ENCODE results near the gene NR2C2. TPM values are rescaled to one million over a fixed set of nuclear protein-coding genes. Genes with fewer than 3 reads are reported as not detected.

NR2C2 gene
- total and polyA plus RNA-seq, 9 of the 15 experiments (the other 6 are each of a cell fraction or from before 2014, with no cell fraction given): 6.1 to 33.0 (median 14.6) TPM

DNA sequence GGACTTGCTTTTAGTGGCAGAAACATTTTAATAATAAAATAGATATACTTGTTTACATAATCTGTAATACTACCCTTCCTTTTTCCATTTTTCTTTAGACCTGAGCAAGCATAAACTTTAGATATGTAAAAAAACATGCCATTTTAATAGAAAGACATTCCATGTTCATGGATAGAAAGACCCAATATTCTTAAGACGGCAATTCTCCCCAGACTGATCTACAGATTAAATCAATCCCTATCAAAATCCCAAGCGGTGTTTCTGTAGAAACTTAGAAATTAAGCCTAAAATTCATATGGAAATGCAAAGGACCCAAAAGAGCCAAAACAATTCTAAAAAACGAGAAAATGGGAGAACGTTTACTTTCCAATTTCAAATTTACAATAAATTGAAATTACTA, 106.2 kb downstream of the NR2C2 start (continued):
- TF ChIP-seq, protein P1, sequence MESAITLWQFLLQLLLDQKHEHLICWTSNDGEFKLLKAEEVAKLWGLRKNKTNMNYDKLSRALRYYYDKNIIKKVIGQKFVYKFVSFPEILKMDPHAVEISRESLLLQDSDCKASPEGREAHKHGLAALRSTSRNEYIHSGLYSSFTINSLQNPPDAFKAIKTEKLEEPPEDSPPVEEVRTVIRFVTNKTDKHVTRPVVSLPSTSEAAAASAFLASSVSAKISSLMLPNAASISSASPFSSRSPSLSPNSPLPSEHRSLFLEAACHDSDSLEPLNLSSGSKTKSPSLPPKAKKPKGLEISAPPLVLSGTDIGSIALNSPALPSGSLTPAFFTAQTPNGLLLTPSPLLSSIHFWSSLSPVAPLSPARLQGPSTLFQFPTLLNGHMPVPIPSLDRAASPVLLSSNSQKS (CRISPR knock-in tag; IDR thresholded peaks at IDR 0.05): no peak
- no peak for TF ChIP-seq ARNT (IDR thresholded peaks at IDR 0.05)

DNA sequence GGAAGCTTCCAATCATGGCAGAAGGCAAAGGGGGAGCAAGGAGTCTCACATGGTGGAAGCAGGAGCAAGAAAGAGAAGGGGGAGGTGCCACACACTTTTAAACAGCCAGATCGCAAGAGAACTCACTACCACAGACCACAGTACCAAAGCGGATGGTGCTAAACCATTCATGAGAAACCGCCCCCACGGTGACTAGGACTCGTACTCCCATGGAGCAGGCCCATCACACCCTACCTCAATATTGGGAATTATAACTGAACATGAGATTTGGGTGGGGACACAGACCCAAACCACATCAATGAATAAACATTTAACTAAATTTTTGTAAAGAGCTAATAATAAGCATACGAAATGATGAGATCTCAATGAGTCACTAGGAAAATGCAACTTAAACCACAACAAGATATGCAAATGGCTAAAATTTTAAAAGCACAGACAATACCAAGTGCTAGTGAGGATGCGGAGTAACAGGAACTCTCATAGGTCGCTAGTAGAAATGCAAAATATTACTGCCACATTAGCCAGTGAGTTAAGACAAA, 107.7 kb downstream of the NR2C2 start:
- ChIA-PET POLR2A (interaction anchor here (1.0 kb wide), 1 partner anchor 14 kb away, joined by 3 read pairs; no protein-coding TSS in a partner anchor), CTCF (ENCODE audit: low intra/inter-chr PET ratio) (interaction anchor here (0.7 kb wide), 1 partner anchor 22 kb away, joined by 3 read pairs; no protein-coding TSS in a partner anchor)
- Histone ChIP-seq H2AFZ (ENCODE audit: low read depth, low read length) (no peak overlapping the region), H3K9me1 (ENCODE audit: control insufficient read depth, insufficient read depth, low read length) (peaks cover 20% of the 10 kb centered on the region), H3K4me1 (replicated peaks in 1 of 2; ENCODE audit: control insufficient read depth in 2 of 2, insufficient read depth in 2 of 2, low read length in 2 of 2) (peaks cover 40 to 45% of the 10 kb centered on the region in 2 experiments), H3K9ac (ENCODE audit: insufficient read depth in 1 of 2, low read depth in 2 of 2, low read length in 2 of 2) (no peak overlapping the region), H3K27me3 (ENCODE audit: control insufficient read depth in 2 of 2, insufficient read depth in 2 of 2, low read length in 2 of 2) (no peaks in the 10 kb centered on the region), H3K79me2 (ENCODE audit: control insufficient read depth, insufficient read depth, low read length) (peaks cover 97% of the 10 kb centered on the region), H3K36me3 (ENCODE audit: control insufficient read depth, insufficient read depth, low read length) (peaks cover 92% of the 10 kb centered on the region), H3K4me3 (no peak overlapping the region), H3K4me2 (ENCODE audit: insufficient read depth, low read length) (no peak overlapping the region), H3K27ac (ENCODE audit: extremely low read depth, low read depth, low read length) (peak overlapping the region; percentile 18; the same call in 1 of the 3 replicates), H3K9me3 (replicated peaks; ENCODE audit: control insufficient read depth, insufficient read depth, low read depth, low read length) (no peaks in the 10 kb centered on the region; the same call in 1 of the 2 replicates), H4K20me1 (replicated peaks; ENCODE audit: control insufficient read depth, insufficient read depth, low read length) (peaks cover 35% of the 10 kb centered on the region)
- peak in 2 of 4 experiments; percentile 35 to 55 for DNase-seq (ENCODE audit: extremely low read depth in 1 of 4, low spot score in 3 of 4)
- no TSS peak for BruUV-seq (replicated peaks)
- ATAC-seq: no peak
- WGBS (ENCODE audit: insufficient coverage, low coverage, missing lambda C conversion rate): 90% methylated on average over 8 of the region's 8 CpGs
- FAIRE-seq: peak; percentile 37
- intact Hi-C loops (cut with micrococcal nuclease) (no loop called here), in situ Hi-C loops (cut with MboI) (no loop called here)
- TF ChIP-seq MAFK (IDR thresholded peaks at IDR 0.05; ENCODE audit: low read length) (no peak), MAZ (CRISPR knock-in tag; conservative IDR thresholded peaks at IDR 0.05 in 1 of 2, IDR thresholded peaks at IDR 0.05 in 1 of 2) (no peak), ZNF316 (IDR thresholded peaks at IDR 0.05) (peak; percentile 68), TRIM24 (IDR thresholded peaks at IDR 0.05) (peak in 1 of 2 experiments; percentile 46; a peak in 2 of 4 replicates), ZNF589 (CRISPR knock-in tag; IDR thresholded peaks at IDR 0.05; ENCODE audit: low read depth) (no peak), POLR2B (IDR thresholded peaks at IDR 0.05; ENCODE audit: low read depth, partially characterized antibody) (no peak), FOSL1 (tag; conservative IDR thresholded peaks at IDR 0.05) (peak; percentile 46), EGR1 (conservative IDR thresholded peaks at IDR 0.05) (peak; percentile 38; the same call in 1 of the 2 replicates), CC2D1A (IDR thresholded peaks at IDR 0.05) (0 out of 2 replicates have a peak, but pooled peaks have one; percentile 21), XRCC5 (IDR thresholded peaks at IDR 0.05; ENCODE audit: low read depth, low read length) (no peak), POLR2A (conservative IDR thresholded peaks at IDR 0.05) (0 out of 2 replicates have a peak, but pooled peaks have one; percentile 0)
- TF ChIP-seq, protein P2, sequence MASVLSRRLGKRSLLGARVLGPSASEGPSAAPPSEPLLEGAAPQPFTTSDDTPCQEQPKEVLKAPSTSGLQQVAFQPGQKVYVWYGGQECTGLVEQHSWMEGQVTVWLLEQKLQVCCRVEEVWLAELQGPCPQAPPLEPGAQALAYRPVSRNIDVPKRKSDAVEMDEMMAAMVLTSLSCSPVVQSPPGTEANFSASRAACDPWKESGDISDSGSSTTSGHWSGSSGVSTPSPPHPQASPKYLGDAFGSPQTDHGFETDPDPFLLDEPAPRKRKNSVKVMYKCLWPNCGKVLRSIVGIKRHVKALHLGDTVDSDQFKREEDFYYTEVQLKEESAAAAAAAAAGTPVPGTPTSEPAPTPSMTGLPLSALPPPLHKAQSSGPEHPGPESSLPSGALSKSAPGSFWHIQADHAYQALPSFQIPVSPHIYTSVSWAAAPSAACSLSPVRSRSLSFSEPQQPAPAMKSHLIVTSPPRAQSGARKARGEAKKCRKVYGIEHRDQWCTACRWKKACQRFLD (CRISPR knock-in tag; IDR thresholded peaks at IDR 0.05): 0 out of 2 replicates have a peak, but pooled peaks have one; percentile 36
- TF ChIP-seq, protein P3, sequence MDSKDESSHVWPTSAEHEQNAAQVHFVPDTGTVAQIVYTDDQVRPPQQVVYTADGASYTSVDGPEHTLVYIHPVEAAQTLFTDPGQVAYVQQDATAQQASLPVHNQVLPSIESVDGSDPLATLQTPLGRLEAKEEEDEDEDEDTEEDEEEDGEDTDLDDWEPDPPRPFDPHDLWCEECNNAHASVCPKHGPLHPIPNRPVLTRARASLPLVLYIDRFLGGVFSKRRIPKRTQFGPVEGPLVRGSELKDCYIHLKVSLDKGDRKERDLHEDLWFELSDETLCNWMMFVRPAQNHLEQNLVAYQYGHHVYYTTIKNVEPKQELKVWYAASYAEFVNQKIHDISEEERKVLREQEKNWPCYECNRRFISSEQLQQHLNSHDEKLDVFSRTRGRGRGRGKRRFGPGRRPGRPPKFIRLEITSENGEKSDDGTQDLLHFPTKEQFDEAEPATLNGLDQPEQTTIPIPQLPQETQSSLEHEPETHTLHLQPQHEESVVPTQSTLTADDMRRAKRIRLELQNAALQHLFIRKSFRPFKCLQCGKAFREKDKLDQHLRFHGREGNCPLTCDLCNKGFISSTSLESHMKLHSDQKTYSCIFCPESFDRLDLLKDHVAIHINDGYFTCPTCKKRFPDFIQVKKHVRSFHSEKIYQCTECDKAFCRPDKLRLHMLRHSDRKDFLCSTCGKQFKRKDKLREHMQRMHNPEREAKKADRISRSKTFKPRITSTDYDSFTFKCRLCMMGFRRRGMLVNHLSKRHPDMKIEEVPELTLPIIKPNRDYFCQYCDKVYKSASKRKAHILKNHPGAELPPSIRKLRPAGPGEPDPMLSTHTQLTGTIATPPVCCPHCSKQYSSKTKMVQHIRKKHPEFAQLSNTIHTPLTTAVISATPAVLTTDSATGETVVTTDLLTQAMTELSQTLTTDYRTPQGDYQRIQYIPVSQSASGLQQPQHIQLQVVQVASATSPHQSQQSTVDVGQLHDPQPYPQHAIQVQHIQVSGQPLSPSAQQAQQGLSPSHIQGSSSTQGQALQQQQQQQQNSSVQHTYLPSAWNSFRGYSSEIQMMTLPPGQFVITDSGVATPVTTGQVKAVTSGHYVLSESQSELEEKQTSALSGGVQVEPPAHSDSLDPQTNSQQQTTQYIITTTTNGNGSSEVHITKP (IDR thresholded peaks at IDR 0.05; ENCODE audit: partially characterized antibody): peak; percentile 73
